Measurements from ENCODE around the gene RTEL1. TPM values are rescaled to one million over a fixed set of nuclear protein-coding genes. Genes with fewer than 3 reads are reported as not detected.
"Not testable (repeated sequence)": the region's sequence is repeated elsewhere in the genome, so short reads cannot be mapped to it uniquely, and the experiment has no call there.

Gene RTEL1
- polyA plus RNA-seq, 3 donors: 1.0 to 15.5 (median 4.8) TPM

GRCh38 chr20:63667858-63668257 lies 9.7 kb downstream of the RTEL1 start:
- H3K9ac ChIP-seq (ENCODE audit: insufficient read depth, low read length, poor library complexity, severe bottlenecking): no peak overlapping the region

GRCh38 chr20:63668351-63668750 lies 10.2 kb downstream of the RTEL1 start:
- Histone ChIP-seq H2AFZ (ENCODE audit: insufficient read depth, low read depth, low read length, poor library complexity, severe bottlenecking) (no peak overlapping the region), H3K27me3 (ENCODE audit: control insufficient read depth in 2 of 2, insufficient read depth in 2 of 2, low read length in 2 of 2) (no peaks in the 10 kb centered on the region), H3K4me3 (replicated peaks in 1 of 3; ENCODE audit: low read depth in 2 of 3, low read length in 3 of 3) (no peak overlapping the region), H3K36me3 (replicated peaks in 1 of 2; ENCODE audit: control insufficient read depth in 1 of 2, insufficient read depth in 2 of 2, low read length in 2 of 2) (peaks cover 46 to 63% of the 10 kb centered on the region in 2 donors), H3K27ac (ENCODE audit: low read depth in 1 of 2, low read length in 2 of 2) (no peak overlapping the region), H4K20me1 (ENCODE audit: insufficient read depth, low read length) (no peaks in the 10 kb centered on the region), H3K4me2 (replicated peaks; ENCODE audit: extremely low read depth, low read length, poor library complexity, severe bottlenecking) (no peak overlapping the region), H3K79me2 (ENCODE audit: insufficient read depth, low read length) (no peaks in the 10 kb centered on the region), H3K9me3 (replicated peaks in 1 of 2; ENCODE audit: control insufficient read depth in 1 of 2, insufficient read depth in 1 of 2, low read length in 2 of 2) (no peaks in the 10 kb centered on the region), H3K9ac (ENCODE audit: insufficient read depth, low read length, poor library complexity, severe bottlenecking) (no peak overlapping the region), H3K4me1 (ENCODE audit: control insufficient read depth in 1 of 2, insufficient read depth in 2 of 2, low read length in 2 of 2) (no peaks in the 10 kb centered on the region)
- DNase-seq: no peak
- TF ChIP-seq CTCF (IDR thresholded peaks at IDR 0.05): no peak
- no peaks in the 10 kb centered on the region for H3K9me3 Mint-ChIP-seq
- peaks cover 0 to 3% (median 0%) of the 10 kb centered on the region in 3 donors for H3K27me3 Mint-ChIP-seq (ENCODE audit: low read depth in 3 of 3)
- H3K4me3 Mint-ChIP-seq: no peak overlapping the region
- no peak overlapping the region for H3K27ac Mint-ChIP-seq
- intact Hi-C loops (cut with micrococcal nuclease): no loop called here
- WGBS (ENCODE audit: insufficient coverage): 97% methylated on average over 10 of the region's 11 CpGs
- H3K36me3 Mint-ChIP-seq: peaks cover 51 to 71% of the 10 kb centered on the region in 2 donors
- H3K4me1 Mint-ChIP-seq: no peaks in the 10 kb centered on the region

More at GRCh38 chr20:63667858-63668257, 9.7 kb downstream of the RTEL1 start:
- intact Hi-C loops (cut with micrococcal nuclease): no loop called here
- no peaks in the 10 kb centered on the region for H3K27me3 ChIP-seq (ENCODE audit: control insufficient read depth in 2 of 2, insufficient read depth in 2 of 2, low read length in 2 of 2)
- H3K79me2 ChIP-seq (ENCODE audit: insufficient read depth, low read length): no peaks in the 10 kb centered on the region
- peaks cover 0 to 3% (median 0%) of the 10 kb centered on the region in 3 donors for H3K27me3 Mint-ChIP-seq (ENCODE audit: low read depth in 3 of 3)
- no peak overlapping the region for H2AFZ ChIP-seq (ENCODE audit: insufficient read depth, low read depth, low read length, poor library complexity, severe bottlenecking)
- no peaks in the 10 kb centered on the region for H3K9me3 ChIP-seq (replicated peaks in 1 of 2; ENCODE audit: control insufficient read depth in 1 of 2, insufficient read depth in 1 of 2, low read length in 2 of 2)
- no peaks in the 10 kb centered on the region for H3K9me3 Mint-ChIP-seq
- H3K4me1 ChIP-seq (ENCODE audit: control insufficient read depth in 1 of 2, insufficient read depth in 2 of 2, low read length in 2 of 2): no peaks in the 10 kb centered on the region
- no peak overlapping the region for H3K27ac Mint-ChIP-seq
- no peak overlapping the region for H3K4me3 ChIP-seq (replicated peaks in 1 of 3; ENCODE audit: low read depth in 2 of 3, low read length in 3 of 3)
- no peaks in the 10 kb centered on the region for H3K4me1 Mint-ChIP-seq
- H3K4me2 ChIP-seq (replicated peaks; ENCODE audit: extremely low read depth, low read length, poor library complexity, severe bottlenecking): no peak overlapping the region
- 97% methylated on average over 14 of the region's 16 CpGs for WGBS (ENCODE audit: insufficient coverage)
- no peak overlapping the region for H3K27ac ChIP-seq (ENCODE audit: low read depth in 1 of 2, low read length in 2 of 2)
- DNase-seq: no peak
- H3K36me3 Mint-ChIP-seq: peaks cover 55 to 75% of the 10 kb centered on the region in 2 donors
- no peak for TF ChIP-seq CTCF (IDR thresholded peaks at IDR 0.05)
- H3K4me3 Mint-ChIP-seq: no peak overlapping the region
- no peaks in the 10 kb centered on the region for H4K20me1 ChIP-seq (ENCODE audit: insufficient read depth, low read length)
- H3K36me3 ChIP-seq (replicated peaks in 1 of 2; ENCODE audit: control insufficient read depth in 1 of 2, insufficient read depth in 2 of 2, low read length in 2 of 2): peaks cover 50 to 68% of the 10 kb centered on the region in 2 donors

GRCh38 chr20:63671695-63672094 lies 13.6 kb downstream of the RTEL1 start:
- H4K20me1 ChIP-seq (ENCODE audit: insufficient read depth, low read length); H3K27ac Mint-ChIP-seq; H3K9me3 Mint-ChIP-seq; H3K4me2 ChIP-seq (replicated peaks; ENCODE audit: extremely low read depth, low read length, poor library complexity, severe bottlenecking); H3K4me3 Mint-ChIP-seq; H3K27me3 Mint-ChIP-seq (ENCODE audit: low read depth in 3 of 3); H3K27me3 ChIP-seq (ENCODE audit: control insufficient read depth in 2 of 2, insufficient read depth in 2 of 2, low read length in 2 of 2); H2AFZ ChIP-seq (ENCODE audit: insufficient read depth, low read depth, low read length, poor library complexity, severe bottlenecking); DNase-seq; H3K4me3 ChIP-seq (replicated peaks in 1 of 3; ENCODE audit: low read depth in 2 of 3, low read length in 3 of 3); H3K4me1 Mint-ChIP-seq; H3K9ac ChIP-seq (ENCODE audit: insufficient read depth, low read length, poor library complexity, severe bottlenecking); H3K9me3 ChIP-seq (replicated peaks in 1 of 2; ENCODE audit: control insufficient read depth in 1 of 2, insufficient read depth in 1 of 2, low read length in 2 of 2); intact Hi-C loops (cut with micrococcal nuclease); H3K27ac ChIP-seq (ENCODE audit: low read depth in 1 of 2, low read length in 2 of 2); H3K4me1 ChIP-seq (ENCODE audit: control insufficient read depth in 1 of 2, insufficient read depth in 2 of 2, low read length in 2 of 2); H3K79me2 ChIP-seq (ENCODE audit: insufficient read depth, low read length): not testable (repeated sequence)
- H3K36me3 ChIP-seq (replicated peaks in 1 of 2; ENCODE audit: control insufficient read depth in 1 of 2, insufficient read depth in 2 of 2, low read length in 2 of 2): peaks cover 41 to 59% of the 10 kb centered on the region in 2 donors
- 97% methylated on average over 6 of the region's 12 CpGs for WGBS (ENCODE audit: insufficient coverage)
- peaks cover 47 to 72% of the 10 kb centered on the region in 2 donors for H3K36me3 Mint-ChIP-seq
